Measurements from ENCODE around the gene MX1. TPM values are rescaled to one million over a fixed set of nuclear protein-coding genes. Genes with fewer than 3 reads are reported as not detected.

The MX1 gene
- total and polyA plus RNA-seq, 2 of the 13 experiments (the other 11 are each of a cell fraction or from before 2014, with no cell fraction given), result 2.6 to 5.8 TPM

DNA sequence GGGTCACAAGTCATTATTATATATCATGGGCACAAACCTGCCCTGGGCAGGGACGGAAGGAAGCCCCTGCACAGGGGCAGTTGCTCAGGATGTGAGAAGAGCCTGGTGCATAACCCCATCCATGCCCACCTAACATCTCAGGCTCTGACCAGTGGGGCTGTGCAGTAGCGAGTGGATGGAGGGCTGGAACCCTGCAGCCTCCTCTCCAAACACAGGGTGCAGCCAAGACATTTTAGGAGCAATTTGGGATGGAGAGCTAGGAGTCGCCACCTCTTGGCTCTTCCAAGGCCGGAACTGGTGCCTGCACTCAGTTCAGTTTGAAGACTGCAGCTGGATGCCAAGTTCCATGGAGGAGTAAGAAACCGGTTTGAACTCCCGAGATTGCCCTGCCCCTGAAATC lies 2.8 kb downstream of the MX1 start:
- no peaks in the 10 kb centered on the region for H3K79me2 ChIP-seq (ENCODE audit: insufficient read depth, low read length)
- no peak overlapping the region for H3K4me2 ChIP-seq (ENCODE audit: low read depth, low read length)
- DNase-seq (ENCODE audit: low spot score) (no peak), FAIRE-seq (no peak), ATAC-seq (no peak)
- no peak overlapping the region for H3K4me3 ChIP-seq (replicated peaks in 1 of 3; ENCODE audit: insufficient read depth in 1 of 3, low read depth in 2 of 3, low read length in 3 of 3)
- no peaks in the 10 kb centered on the region for H3K36me3 ChIP-seq (replicated peaks in 1 of 2; ENCODE audit: control insufficient read depth in 1 of 2, insufficient read depth in 2 of 2, low read length in 2 of 2)
- no peaks in the 10 kb centered on the region for H3K9me3 ChIP-seq (ENCODE audit: low read length)
- in situ Hi-C loops (cut with HindIII; ENCODE audit: extremely low pct_ligation_motif_present, low pct_unique_long_range_greater_than_20kb), result no loop called here
- no peak for TF ChIP-seq ZNF556 (CRISPR knock-in tag; IDR thresholded peaks at IDR 0.05; ENCODE audit: borderline replicate concordance)
- H4K20me1 ChIP-seq (ENCODE audit: insufficient read depth, low read length), result no peaks in the 10 kb centered on the region
- no peak overlapping the region for H2AFZ ChIP-seq (ENCODE audit: low read length)
- no peak overlapping the region for H3K27ac ChIP-seq (ENCODE audit: extremely low read length, insufficient read depth, low read length)
- intact Hi-C loops (cut with micrococcal nuclease; ENCODE audit: unreplicated experiment), result no loop called here
- no peaks in the 10 kb centered on the region for H3K4me1 ChIP-seq (ENCODE audit: insufficient read depth, low read length)
- BruUV-seq (replicated peaks), result no TSS peak
- CTCF ChIA-PET (ENCODE audit: low intra/inter-chr PET ratio, low total read pairs), result no interaction called here
- H3K27me3 ChIP-seq (ENCODE audit: control insufficient read depth in 1 of 2, insufficient read depth in 2 of 2, low read length in 2 of 2), result no peaks in the 10 kb centered on the region
- H3K9ac ChIP-seq (ENCODE audit: insufficient read depth, low read depth, low read length), result no peak overlapping the region
- 83% methylated on average over 5 of the region's 6 CpGs for WGBS (ENCODE audit: low lambda C conversion rate)
- POLR2A ChIA-PET, result no interaction called here

- no peaks in the 10 kb centered on the region for H3K79me2 ChIP-seq (ENCODE audit: insufficient read depth, low read length)
- WGBS (ENCODE audit: low lambda C conversion rate), result 76% methylated on average over 3 of the region's 3 CpGs
- ATAC-seq (no peak), DNase-seq (ENCODE audit: low spot score) (no peak), FAIRE-seq (no peak)
- POLR2A ChIA-PET, result no interaction called here
- H3K4me2 ChIP-seq (ENCODE audit: low read depth, low read length), result no peak overlapping the region
- no peaks in the 10 kb centered on the region for H3K4me1 ChIP-seq (ENCODE audit: insufficient read depth, low read length)
- no peaks in the 10 kb centered on the region for H3K9me3 ChIP-seq (ENCODE audit: low read length)
- no TSS peak for BruUV-seq (replicated peaks)
- in situ Hi-C loops (cut with HindIII; ENCODE audit: extremely low pct_ligation_motif_present, low pct_unique_long_range_greater_than_20kb) (no loop called here), intact Hi-C loops (cut with micrococcal nuclease; ENCODE audit: unreplicated experiment) (no loop called here)
- H3K27ac ChIP-seq (ENCODE audit: extremely low read length, insufficient read depth, low read length), result no peak overlapping the region
- no peak overlapping the region for H3K4me3 ChIP-seq (replicated peaks in 1 of 3; ENCODE audit: insufficient read depth in 1 of 3, low read depth in 2 of 3, low read length in 3 of 3)
- H2AFZ ChIP-seq (ENCODE audit: low read length), result no peak overlapping the region
- CTCF ChIA-PET (ENCODE audit: low intra/inter-chr PET ratio, low total read pairs), result no interaction called here
- H3K36me3 ChIP-seq (replicated peaks in 1 of 2; ENCODE audit: control insufficient read depth in 1 of 2, insufficient read depth in 2 of 2, low read length in 2 of 2), result no peaks in the 10 kb centered on the region
- no peaks in the 10 kb centered on the region for H3K27me3 ChIP-seq (ENCODE audit: control insufficient read depth in 1 of 2, insufficient read depth in 2 of 2, low read length in 2 of 2)
- no peaks in the 10 kb centered on the region for H4K20me1 ChIP-seq (ENCODE audit: insufficient read depth, low read length)
- H3K9ac ChIP-seq (ENCODE audit: insufficient read depth, low read depth, low read length), result no peak overlapping the region
- TF ChIP-seq ZNF24 (IDR thresholded peaks at IDR 0.05), result no peak
- TF ChIP-seq SIX4 (CRISPR knock-in tag; IDR thresholded peaks at IDR 0.05), result no peak
- no peak for TF ChIP-seq ZNF841 (CRISPR knock-in tag; IDR thresholded peaks at IDR 0.05; ENCODE audit: borderline replicate concordance)
- TF ChIP-seq USF2 (IDR thresholded peaks at IDR 0.05; ENCODE audit: low read depth, low read length), result no peak
- no peak for TF ChIP-seq USF2 (CRISPR knock-in tag; IDR thresholded peaks at IDR 0.05; ENCODE audit: borderline replicate concordance)
- no peak for TF ChIP-seq HBP1 (CRISPR knock-in tag; IDR thresholded peaks at IDR 0.05; ENCODE audit: low read depth)
- no peak for TF ChIP-seq SMARCC2 (IDR thresholded peaks at IDR 0.05)
- TF ChIP-seq GLMP (CRISPR knock-in tag; IDR thresholded peaks at IDR 0.05; ENCODE audit: borderline replicate concordance), result no peak
- no peak for TF ChIP-seq ZNF44 (CRISPR knock-in tag; IDR thresholded peaks at IDR 0.05)
- no peak for TF ChIP-seq ZNF839 (CRISPR knock-in tag; IDR thresholded peaks at IDR 0.05; ENCODE audit: borderline replicate concordance)
- no peak for TF ChIP-seq KDM3A (CRISPR knock-in tag; IDR thresholded peaks at IDR 0.05; ENCODE audit: low read depth)
- no peak for TF ChIP-seq HMGA1 (CRISPR knock-in tag; conservative IDR thresholded peaks at IDR 0.05)
- no peak for TF ChIP-seq ZNF605 (CRISPR knock-in tag; IDR thresholded peaks at IDR 0.05)
- no peak for TF ChIP-seq FOXA3 (CRISPR knock-in tag; IDR thresholded peaks at IDR 0.05)
Measured at GRCh38 chr21:41429305-41429704, 3.3 kb downstream of the MX1 start.

Data from HepG2 (cell line).